CD4-positive, alpha-beta T cell (primary cell): ENCODE measurements around the gene CDK14. TPM values are rescaled to one million over a fixed set of nuclear protein-coding genes. Genes with fewer than 3 reads are reported as not detected.

Experiments
- ATAC-seq: fragments of 200-7000 bp; cut with Tn5 transposase; one replicate; pipeline ENCODE4 v1.10.0; 2022; ENCODE audit warnings: mild to moderate bottlenecking; ENCODE audit not compliant: poor library complexity
- CTCF ChIA-PET: fragments of 350-600 bp; sonication (Branson Sonifier 250); formaldehyde crosslinking; loops from one replicate; lab custom pipeline; 2021; ENCODE audit warnings: antibody characterized with exemption, inconsistent platforms; lab: Charles Lee
- POLR2A ChIA-PET: fragments of 350-600 bp; sonication (Branson Sonifier 250); formaldehyde crosslinking; loops from one replicate; lab custom pipeline; 2021; ENCODE audit warnings: antibody characterized with exemption, inconsistent platforms; lab: Charles Lee
- DNase-seq, 14 experiments: peaks; one replicate each; pipeline ENCODE4 v3.0.0-alpha.2; 2013 to 2020; ENCODE audit warnings: mixed read lengths in 2 of 14
- H3K27ac ChIP-seq, 2 donors: one replicate each; pipeline versions ENCODE4 v1.5.1 to v1.7.0; 2013; ENCODE audit warnings: low read length in 2 of 2, low read depth in 1 of 2, mild to moderate bottlenecking in 1 of 2
- H3K27me3 ChIP-seq, 2 experiments: 1 replicate in 1 of 2; 2 replicates in 1 of 2; pipeline versions ENCODE4 v1.6.1 to v1.7.0; 2013; ENCODE audit warnings: low read length in 2 of 2, control low read depth in 1 of 2, mild to moderate bottlenecking in 1 of 2, moderate library complexity in 1 of 2; ENCODE audit not compliant: insufficient read depth in 2 of 2, control insufficient read depth in 1 of 2
- H3K36me3 ChIP-seq: one replicate; pipeline ENCODE4 v1.6.1; 2013; ENCODE audit warnings: low read length, control low read depth; ENCODE audit not compliant: insufficient read depth
- H3K4me1 ChIP-seq: one replicate; pipeline ENCODE4 v1.6.1; 2013; ENCODE audit warnings: low read length, control low read depth; ENCODE audit not compliant: insufficient read depth
- H3K4me3 ChIP-seq: one replicate; pipeline ENCODE4 v1.5.1; 2013; ENCODE audit warnings: mild to moderate bottlenecking, low read length, moderate library complexity
- H3K9me3 ChIP-seq, 2 experiments: 1 replicate in 1 of 2; 2 replicates in 1 of 2; pipeline versions ENCODE4 v1.6.1 to v1.7.0; 2013; ENCODE audit warnings: low read length in 2 of 2, mild to moderate bottlenecking in 2 of 2, control low read depth in 1 of 2, moderate library complexity in 1 of 2; ENCODE audit not compliant: control insufficient read depth in 1 of 2, insufficient read depth in 1 of 2
- H3K27ac Mint-ChIP-seq: one replicate; pipeline ENCODE4 v1.8.0; 2020; ENCODE audit warnings: mixed read lengths
- H3K27me3 Mint-ChIP-seq: one replicate; pipeline ENCODE4 v1.8.0; 2021; ENCODE audit warnings: mixed read lengths
- H3K36me3 Mint-ChIP-seq: one replicate; pipeline ENCODE4 v1.8.0; 2021; ENCODE audit warnings: low read depth, mixed read lengths
- H3K4me1 Mint-ChIP-seq: one replicate; pipeline ENCODE4 v1.8.0; 2021; ENCODE audit warnings: low read depth, mixed read lengths
- H3K4me3 Mint-ChIP-seq: one replicate; pipeline ENCODE4 v1.8.0; 2020; ENCODE audit warnings: mild to moderate bottlenecking, mixed read lengths
- H3K9me3 Mint-ChIP-seq: one replicate; pipeline ENCODE4 v1.8.0; 2020; ENCODE audit warnings: mixed read lengths
- CTCF ChIP-seq: fragments of 200-600 bp; IDR thresholded peaks from one replicate; pipeline ENCODE4 v1.8.0; 2022; ENCODE audit warnings: antibody characterized with exemption, mild to moderate bottlenecking
- intact Hi-C, 2 experiments: fragments of 100-400 bp; cut with DNase I in 1 of 2; cut with micrococcal nuclease in 1 of 2; formaldehyde crosslinking; loops; one replicate each; pipeline versions ENCODE4 v1.15.1 to v1.9.0; 2023 to 2025; cut with DNase I, micrococcal nuclease
- total RNA-seq, 174 experiments: library from RNA in 2 of 174; stranded (reverse) in 2 of 174; gene quantifications; one replicate each; pipeline ENCODE4 v1.2.3 and lab custom pipeline; 2021 to 2026

The CDK14 gene
- total RNA-seq, 2 experiments from 2014 or later, result 0.45 to 0.47 TPM

GRCh38 chr7:91239171-91239604 lies 643.1 kb downstream of the CDK14 start:
- H3K36me3 Mint-ChIP-seq, result no peaks in the 10 kb centered on the region
- TF ChIP-seq CTCF, result no peak
- no peak overlapping the region for H3K27ac Mint-ChIP-seq
- ATAC-seq, result no peak
- H3K9me3 Mint-ChIP-seq, result no peaks in the 10 kb centered on the region
- Histone ChIP-seq H3K9me3 (peaks cover 0 to 4% of the 10 kb centered on the region in 2 experiments), H3K4me3 (no peak overlapping the region), H3K36me3 (no peaks in the 10 kb centered on the region), H3K4me1 (no peaks in the 10 kb centered on the region), H3K27ac (no peak overlapping the region), H3K27me3 (no peaks in the 10 kb centered on the region)
- intact Hi-C loops, result no loop called here
- CTCF ChIA-PET, result no interaction called here
- DNase-seq, result peak in 1 of 14 experiments; percentile 13
- POLR2A ChIA-PET, result no interaction called here
- H3K27me3 Mint-ChIP-seq, result peaks cover 11% of the 10 kb centered on the region
- H3K4me1 Mint-ChIP-seq, result no peaks in the 10 kb centered on the region
- no peak overlapping the region for H3K4me3 Mint-ChIP-seq

GRCh38 chr7:91239772-91240171 lies 643.7 kb downstream of the CDK14 start:
- ChIA-PET POLR2A (no interaction called here), CTCF (no interaction called here)
- no peak overlapping the region for H3K27ac ChIP-seq
- TF ChIP-seq CTCF, result no peak
- Mint-ChIP-seq H3K4me1 (no peaks in the 10 kb centered on the region), H3K27me3 (peaks cover 13% of the 10 kb centered on the region), H3K36me3 (no peaks in the 10 kb centered on the region), H3K4me3 (no peak overlapping the region), H3K27ac (no peak overlapping the region), H3K9me3 (no peaks in the 10 kb centered on the region)
- intact Hi-C loops, result no loop called here
- H3K27me3 ChIP-seq, result no peaks in the 10 kb centered on the region
- H3K4me1 ChIP-seq, result no peaks in the 10 kb centered on the region
- ATAC-seq, result no peak
- no peak overlapping the region for H3K4me3 ChIP-seq
- H3K36me3 ChIP-seq, result no peaks in the 10 kb centered on the region
- DNase-seq, result no peak
- peaks cover 0 to 4% of the 10 kb centered on the region in 2 experiments for H3K9me3 ChIP-seq

- intact Hi-C loops, result no loop called here
- H3K27me3 Mint-ChIP-seq, result peaks cover 13% of the 10 kb centered on the region
- Histone ChIP-seq H3K27me3 (no peaks in the 10 kb centered on the region), H3K9me3 (peaks cover 0 to 3% of the 10 kb centered on the region in 2 experiments), H3K4me3 (no peak overlapping the region), H3K27ac (no peak overlapping the region), H3K36me3 (no peaks in the 10 kb centered on the region), H3K4me1 (no peaks in the 10 kb centered on the region)
- DNase-seq, result no peak
- no peak for ATAC-seq
- ChIA-PET POLR2A (no interaction called here), CTCF (no interaction called here)
- no peaks in the 10 kb centered on the region for H3K4me1 Mint-ChIP-seq
- no peak for TF ChIP-seq CTCF
- H3K27ac Mint-ChIP-seq, result no peak overlapping the region
- no peaks in the 10 kb centered on the region for H3K9me3 Mint-ChIP-seq
- H3K36me3 Mint-ChIP-seq, result no peaks in the 10 kb centered on the region
- H3K4me3 Mint-ChIP-seq, result no peak overlapping the region
Measured at GRCh38 chr7:91240376-91240941, 644.3 kb downstream of the CDK14 start.
